Progenitor cell of endocrine pancreas (in vitro differentiated cells): Measurements from ENCODE around the gene GATAD2B. TPM values are rescaled to one million over a fixed set of nuclear protein-coding genes. Genes with fewer than 3 reads are reported as not detected.

Source experiments
- DNase-seq: peaks from one replicate; pipeline ENCODE4 v3.0.0; 2021; ENCODE audit warnings: low spot score; ENCODE audit not compliant: unreplicated experiment
- H3K27ac Mint-ChIP-seq: 2 replicates; pipeline ENCODE4 v1.8.0; 2021; ENCODE audit warnings: mild to moderate bottlenecking, moderate library complexity, mixed read lengths
- H3K27me3 Mint-ChIP-seq: 2 replicates; pipeline ENCODE4 v1.8.0; 2021; ENCODE audit warnings: mixed read lengths
- H3K36me3 Mint-ChIP-seq: 2 replicates; pipeline ENCODE4 v1.8.0; 2022; ENCODE audit warnings: mixed read lengths; ENCODE audit not compliant: insufficient read depth
- H3K4me1 Mint-ChIP-seq: 2 replicates; pipeline ENCODE4 v1.8.0; 2021; ENCODE audit warnings: low read depth, mixed read lengths
- H3K4me3 Mint-ChIP-seq: 2 replicates; pipeline ENCODE4 v1.8.0; 2021; ENCODE audit warnings: low read depth, mild to moderate bottlenecking, moderate library complexity, mixed read lengths
- H3K9me3 Mint-ChIP-seq: 2 replicates; pipeline ENCODE4 v1.8.0; 2021; ENCODE audit warnings: low read depth, mixed read lengths
- total RNA-seq: library from RNA; stranded (reverse); gene quantifications from 2 replicates; pipeline ENCODE4 v1.2.1, GENCODE V29; 2021
- TF ChIP-seq, protein P1 (sequence below): fragments of 200-600 bp; sonication (generic); IDR thresholded peaks from one replicate; pipeline ENCODE4 v1.5.0; 2021; ENCODE audit warnings: antibody characterized with exemption, mild to moderate bottlenecking; ENCODE audit not compliant: unreplicated experiment

The GATAD2B gene
- total RNA-seq, 1 donor from 2014 or later = 52.6 TPM

DNA sequence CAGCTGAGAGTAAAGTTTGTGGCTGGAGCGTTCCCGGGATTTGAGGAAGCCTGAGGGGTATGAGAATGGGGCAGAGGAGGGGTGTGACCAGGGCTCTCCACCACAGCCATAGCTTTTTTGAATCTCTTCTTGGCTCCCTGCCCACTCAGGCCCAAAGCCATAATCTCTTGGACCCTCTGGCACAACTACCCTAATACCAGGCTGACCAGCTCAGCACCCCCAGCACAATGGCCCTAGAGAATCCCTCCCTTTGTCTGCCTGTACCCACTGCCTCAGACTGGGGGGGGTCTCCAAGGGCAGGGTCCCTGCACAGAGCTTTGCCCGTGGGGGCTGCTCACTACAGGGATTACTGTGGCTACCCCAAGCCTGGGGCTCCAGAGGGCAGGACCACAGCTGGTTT is 16.2 kb upstream of the GATAD2B start:
- TF ChIP-seq, protein P1, sequence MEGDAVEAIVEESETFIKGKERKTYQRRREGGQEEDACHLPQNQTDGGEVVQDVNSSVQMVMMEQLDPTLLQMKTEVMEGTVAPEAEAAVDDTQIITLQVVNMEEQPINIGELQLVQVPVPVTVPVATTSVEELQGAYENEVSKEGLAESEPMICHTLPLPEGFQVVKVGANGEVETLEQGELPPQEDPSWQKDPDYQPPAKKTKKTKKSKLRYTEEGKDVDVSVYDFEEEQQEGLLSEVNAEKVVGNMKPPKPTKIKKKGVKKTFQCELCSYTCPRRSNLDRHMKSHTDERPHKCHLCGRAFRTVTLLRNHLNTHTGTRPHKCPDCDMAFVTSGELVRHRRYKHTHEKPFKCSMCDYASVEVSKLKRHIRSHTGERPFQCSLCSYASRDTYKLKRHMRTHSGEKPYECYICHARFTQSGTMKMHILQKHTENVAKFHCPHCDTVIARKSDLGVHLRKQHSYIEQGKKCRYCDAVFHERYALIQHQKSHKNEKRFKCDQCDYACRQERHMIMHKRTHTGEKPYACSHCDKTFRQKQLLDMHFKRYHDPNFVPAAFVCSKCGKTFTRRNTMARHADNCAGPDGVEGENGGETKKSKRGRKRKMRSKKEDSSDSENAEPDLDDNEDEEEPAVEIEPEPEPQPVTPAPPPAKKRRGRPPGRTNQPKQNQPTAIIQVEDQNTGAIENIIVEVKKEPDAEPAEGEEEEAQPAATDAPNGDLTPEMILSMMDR = no peak
- Mint-ChIP-seq H3K27ac (no peak overlapping the region), H3K9me3 (no peaks in the 10 kb centered on the region), H3K4me3 (no peak overlapping the region), H3K4me1 (no peaks in the 10 kb centered on the region), H3K27me3 (no peaks in the 10 kb centered on the region), H3K36me3 (peaks cover 6% of the 10 kb centered on the region)
- no peak for DNase-seq

DNA sequence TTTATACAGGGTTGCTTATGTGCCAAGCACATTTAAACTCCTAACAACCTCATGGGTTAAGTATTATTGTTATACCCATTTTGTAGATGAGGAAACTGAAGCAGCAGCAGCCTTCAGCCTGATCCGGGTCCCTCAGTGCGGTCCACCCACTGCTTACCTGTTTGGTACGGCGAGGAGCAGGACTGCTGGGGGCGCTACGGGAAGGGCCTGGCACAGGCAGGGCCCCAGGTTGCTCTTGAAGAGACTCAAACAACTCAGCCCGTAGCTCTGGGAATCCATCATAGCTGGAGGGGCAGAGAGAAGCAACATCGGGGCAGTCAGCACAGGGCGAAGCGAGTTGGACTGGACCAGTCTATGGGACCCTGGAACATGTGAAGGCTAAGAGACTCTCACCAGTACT is 14.6 kb upstream of the GATAD2B start:
- Mint-ChIP-seq H3K4me1 (no peaks in the 10 kb centered on the region), H3K9me3 (no peaks in the 10 kb centered on the region), H3K4me3 (no peak overlapping the region), H3K27me3 (no peaks in the 10 kb centered on the region), H3K27ac (no peak overlapping the region), H3K36me3 (peaks cover 6% of the 10 kb centered on the region)
- DNase-seq = no peak
- TF ChIP-seq, protein P1 = no peak

DNA sequence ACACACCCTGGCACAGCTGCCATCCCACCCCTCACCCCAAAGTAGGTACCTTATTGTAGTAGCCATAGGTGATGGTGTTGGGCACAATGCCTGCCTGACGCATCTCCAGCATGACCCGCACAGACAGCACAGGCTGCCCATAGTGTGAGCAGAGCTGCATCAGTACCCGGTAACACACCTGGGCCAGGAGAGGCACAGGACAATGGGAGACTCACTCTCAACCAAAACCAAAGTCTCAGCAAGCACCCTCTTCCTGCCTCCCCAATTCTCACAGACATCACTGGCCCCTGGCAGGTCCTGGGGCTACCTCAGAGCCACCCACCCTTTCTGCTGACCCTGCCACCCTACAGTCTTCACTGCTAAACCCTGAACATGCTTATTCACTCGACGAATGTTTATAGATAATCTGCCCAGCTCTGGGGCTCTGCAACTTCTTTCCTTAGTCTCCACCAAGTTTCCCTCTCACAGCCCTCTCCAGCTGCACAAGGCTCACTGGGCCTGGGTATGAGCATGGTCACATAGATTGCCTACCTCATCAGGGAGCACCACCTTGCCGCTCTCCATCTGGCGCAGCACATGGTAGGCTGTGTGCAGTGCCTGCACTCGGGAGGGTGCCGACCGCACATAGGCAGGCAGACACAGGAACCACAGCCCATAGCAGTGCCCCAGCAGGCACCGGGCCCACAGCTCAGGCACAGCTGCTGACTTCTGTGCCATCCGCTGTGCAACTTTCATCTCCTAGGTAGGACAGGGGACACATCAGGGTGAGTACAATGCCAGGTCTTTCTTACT is 13.4 kb upstream of the GATAD2B start:
- H3K4me1 Mint-ChIP-seq = no peaks in the 10 kb centered on the region
- no peaks in the 10 kb centered on the region for H3K9me3 Mint-ChIP-seq
- no peak overlapping the region for H3K4me3 Mint-ChIP-seq
- H3K27ac Mint-ChIP-seq = no peak overlapping the region
- DNase-seq = no peak
- H3K36me3 Mint-ChIP-seq = peaks cover 6% of the 10 kb centered on the region
- TF ChIP-seq, protein P1 = no peak
- no peaks in the 10 kb centered on the region for H3K27me3 Mint-ChIP-seq

DNA sequence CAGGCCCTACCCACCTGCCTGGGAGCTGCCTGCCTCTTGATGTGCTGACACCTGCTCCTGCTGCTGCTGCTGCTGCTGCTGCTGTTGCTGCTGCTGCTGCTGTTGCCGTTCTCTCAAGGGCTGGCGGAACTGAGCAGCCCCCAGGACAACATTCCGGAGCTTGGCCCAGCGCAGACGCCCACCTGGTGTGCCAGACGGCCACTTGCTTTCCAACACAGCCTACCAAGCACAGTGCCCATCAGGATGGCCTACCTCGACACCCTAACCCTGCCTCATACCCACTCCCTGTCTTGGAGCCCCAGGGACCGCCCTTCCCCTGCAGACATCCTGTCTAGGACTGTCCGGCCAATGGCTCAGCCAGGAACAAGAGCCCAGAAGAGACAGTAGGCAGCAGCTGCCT is 12.0 kb upstream of the GATAD2B start:
- no peaks in the 10 kb centered on the region for H3K4me1 Mint-ChIP-seq
- no peak overlapping the region for H3K4me3 Mint-ChIP-seq
- peaks cover 6% of the 10 kb centered on the region for H3K36me3 Mint-ChIP-seq
- TF ChIP-seq, protein P1 = no peak
- no peaks in the 10 kb centered on the region for H3K9me3 Mint-ChIP-seq
- no peaks in the 10 kb centered on the region for H3K27me3 Mint-ChIP-seq
- DNase-seq = no peak
- no peak overlapping the region for H3K27ac Mint-ChIP-seq

DNA sequence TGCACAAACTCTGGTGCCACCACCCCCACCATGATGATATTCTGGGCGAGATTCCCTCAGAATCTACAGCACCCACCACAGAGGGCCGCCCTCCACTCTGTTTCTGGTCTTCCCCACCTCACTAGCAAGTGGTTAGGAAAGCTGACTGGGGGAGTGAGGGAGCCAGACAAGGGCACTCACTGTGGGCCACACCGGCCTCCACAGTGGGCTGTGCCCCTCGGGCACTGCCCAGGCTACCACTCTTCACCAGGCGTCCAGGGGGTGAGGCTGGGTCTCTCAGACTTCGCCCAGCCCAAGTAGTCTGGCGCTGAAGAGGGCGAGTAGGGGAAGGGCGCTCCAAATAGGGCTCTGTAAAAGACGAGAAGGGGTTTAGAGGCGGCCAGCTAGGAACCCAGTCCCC is 11.2 kb upstream of the GATAD2B start:
- TF ChIP-seq, protein P1 = no peak
- Mint-ChIP-seq H3K36me3 (peaks cover 6% of the 10 kb centered on the region), H3K4me3 (no peak overlapping the region), H3K4me1 (no peaks in the 10 kb centered on the region), H3K9me3 (no peaks in the 10 kb centered on the region), H3K27me3 (no peaks in the 10 kb centered on the region), H3K27ac (no peak overlapping the region)
- DNase-seq = no peak
